D721Med (cell line): Measurements from ENCODE around the gene MACROH2A1.

ENCODE experiments used
- DNase-seq: peaks from one replicate; pipeline ENCODE4 v3.0.0; 2011; ENCODE audit warnings: low spot score; ENCODE audit not compliant: insufficient read length
- FAIRE-seq: peaks from 2 replicates; lab custom pipeline; 2011; peaks lifted over from hg19 to GRCh38; lab: Jason Lieb, UNC
- TF ChIP-seq, protein P1 (sequence below): IDR thresholded peaks from 2 replicates; pipeline ENCODE4 v1.5.1; 2012; ENCODE audit warnings: mild to moderate bottlenecking, control low read depth; ENCODE audit not compliant: insufficient read depth; ENCODE audit errors: missing control alignments

Gene MACROH2A1

DNA sequence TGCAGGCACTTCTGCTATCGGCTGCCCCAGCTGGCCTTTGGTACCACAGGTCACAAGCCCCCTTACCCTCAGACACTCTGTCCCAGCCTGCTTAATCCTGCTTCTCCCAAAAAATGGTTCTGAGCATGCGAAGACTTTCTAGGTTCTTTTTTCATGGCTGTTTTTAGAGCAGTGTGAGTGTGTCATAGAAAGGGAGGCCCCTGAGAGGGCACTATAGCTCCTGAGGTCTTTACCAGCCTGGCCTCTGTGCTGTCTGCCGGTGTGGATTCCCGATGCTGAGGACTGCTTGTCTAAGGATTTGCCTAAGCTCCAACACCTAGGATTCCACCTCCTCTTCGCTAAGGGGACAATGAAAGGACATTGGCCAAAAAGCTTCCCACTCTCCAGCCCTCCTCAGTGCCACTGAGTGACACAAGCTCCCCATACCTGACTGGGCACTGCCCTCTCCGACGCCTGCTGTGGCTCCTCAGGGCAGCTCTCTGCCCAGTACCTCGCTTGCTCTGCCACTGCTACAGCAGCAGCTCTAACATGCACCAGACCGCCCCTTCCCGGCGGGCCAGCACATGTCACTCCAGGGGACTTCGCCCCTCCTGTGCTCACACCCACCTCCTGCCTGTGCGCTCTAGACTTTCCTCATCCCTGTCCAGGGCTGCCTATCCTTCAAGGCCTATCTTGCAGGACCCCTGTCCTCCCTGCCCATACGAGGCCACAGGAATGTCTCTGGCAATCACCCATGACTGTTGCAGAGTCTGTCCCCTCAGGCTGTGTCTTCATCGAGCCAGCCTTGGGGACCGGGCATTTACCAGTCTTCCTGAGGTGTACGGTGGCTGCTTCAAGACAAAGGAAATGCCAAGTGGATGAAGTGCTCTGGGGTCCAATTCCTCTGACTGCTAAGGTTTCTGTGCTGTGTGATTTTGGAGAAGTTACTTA is 21.0 kb downstream of the MACROH2A1 start:
- DNase-seq (no peak), FAIRE-seq (no peak)
- TF ChIP-seq, protein P1, sequence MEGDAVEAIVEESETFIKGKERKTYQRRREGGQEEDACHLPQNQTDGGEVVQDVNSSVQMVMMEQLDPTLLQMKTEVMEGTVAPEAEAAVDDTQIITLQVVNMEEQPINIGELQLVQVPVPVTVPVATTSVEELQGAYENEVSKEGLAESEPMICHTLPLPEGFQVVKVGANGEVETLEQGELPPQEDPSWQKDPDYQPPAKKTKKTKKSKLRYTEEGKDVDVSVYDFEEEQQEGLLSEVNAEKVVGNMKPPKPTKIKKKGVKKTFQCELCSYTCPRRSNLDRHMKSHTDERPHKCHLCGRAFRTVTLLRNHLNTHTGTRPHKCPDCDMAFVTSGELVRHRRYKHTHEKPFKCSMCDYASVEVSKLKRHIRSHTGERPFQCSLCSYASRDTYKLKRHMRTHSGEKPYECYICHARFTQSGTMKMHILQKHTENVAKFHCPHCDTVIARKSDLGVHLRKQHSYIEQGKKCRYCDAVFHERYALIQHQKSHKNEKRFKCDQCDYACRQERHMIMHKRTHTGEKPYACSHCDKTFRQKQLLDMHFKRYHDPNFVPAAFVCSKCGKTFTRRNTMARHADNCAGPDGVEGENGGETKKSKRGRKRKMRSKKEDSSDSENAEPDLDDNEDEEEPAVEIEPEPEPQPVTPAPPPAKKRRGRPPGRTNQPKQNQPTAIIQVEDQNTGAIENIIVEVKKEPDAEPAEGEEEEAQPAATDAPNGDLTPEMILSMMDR = no peak

DNA sequence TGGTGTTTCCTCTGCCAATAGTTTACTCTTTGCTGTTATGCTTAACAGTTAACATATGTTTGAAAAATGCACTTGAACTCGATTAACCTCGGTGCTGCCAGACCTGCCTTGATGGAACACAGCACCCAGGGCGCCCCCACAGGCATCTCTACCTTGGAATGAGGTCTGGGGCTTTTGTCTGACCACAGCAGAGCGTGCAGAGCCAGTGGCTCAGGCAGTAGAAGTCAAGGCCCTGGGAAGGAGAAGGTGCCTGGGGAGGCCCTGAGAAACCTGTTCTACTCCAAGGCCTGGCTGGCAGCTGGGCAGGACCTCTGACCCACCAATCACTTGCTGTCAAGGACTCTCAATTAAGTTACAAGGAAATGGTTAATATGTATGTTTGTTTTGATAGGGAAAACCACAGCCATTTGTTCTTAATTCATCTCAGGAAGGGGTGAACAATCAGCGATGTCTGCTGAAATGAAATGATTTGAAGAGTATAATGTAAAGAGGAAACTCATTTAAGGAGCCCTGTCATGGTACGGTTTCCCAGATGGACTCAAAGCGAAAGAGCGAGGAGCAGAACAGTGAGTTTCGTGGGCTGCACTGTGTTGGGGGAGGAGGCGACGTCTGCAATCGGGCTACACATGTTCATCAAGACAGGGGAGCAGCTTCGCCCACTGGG is 21.9 kb downstream of the MACROH2A1 start:
- FAIRE-seq (no peak), DNase-seq (no peak)
- TF ChIP-seq, protein P1 = no peak

DNA sequence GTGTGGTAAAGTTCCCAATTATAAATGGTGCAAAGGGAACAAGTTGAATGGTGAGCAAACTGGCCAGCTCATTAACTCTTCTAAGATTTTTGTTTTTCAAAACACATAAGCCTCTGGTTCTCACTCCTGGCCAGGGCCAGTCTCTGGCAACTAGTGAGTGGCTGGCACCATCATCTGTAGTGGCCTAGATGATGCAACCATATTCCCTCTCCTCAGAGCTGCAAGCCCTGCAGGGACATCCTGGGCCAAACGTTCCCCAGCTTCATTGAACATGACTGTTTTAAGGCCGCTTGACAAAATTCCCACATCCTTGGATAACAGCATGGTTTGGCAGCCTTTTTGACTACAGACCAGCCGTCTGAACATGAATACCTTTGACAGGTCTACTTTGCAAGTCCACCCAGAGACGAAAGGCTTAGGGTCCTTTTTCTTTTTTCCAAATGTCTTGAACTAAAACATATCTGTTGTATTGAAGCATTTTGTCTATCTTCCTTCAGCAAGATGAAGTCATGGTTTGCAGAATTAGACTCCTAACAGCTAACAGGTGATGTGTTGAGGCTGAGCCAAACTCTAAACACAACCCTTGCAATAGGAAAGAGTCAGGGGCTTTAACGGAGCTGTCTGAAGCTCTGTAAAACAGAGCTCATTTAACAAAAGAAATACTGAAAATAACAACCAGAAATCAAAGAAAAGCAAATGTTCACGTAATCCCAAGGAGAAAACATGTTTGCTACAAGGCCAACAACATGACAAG is 23.8 kb downstream of the MACROH2A1 start:
- TF ChIP-seq, protein P1 = no peak
- no peak for DNase-seq
- FAIRE-seq = no peak

DNA sequence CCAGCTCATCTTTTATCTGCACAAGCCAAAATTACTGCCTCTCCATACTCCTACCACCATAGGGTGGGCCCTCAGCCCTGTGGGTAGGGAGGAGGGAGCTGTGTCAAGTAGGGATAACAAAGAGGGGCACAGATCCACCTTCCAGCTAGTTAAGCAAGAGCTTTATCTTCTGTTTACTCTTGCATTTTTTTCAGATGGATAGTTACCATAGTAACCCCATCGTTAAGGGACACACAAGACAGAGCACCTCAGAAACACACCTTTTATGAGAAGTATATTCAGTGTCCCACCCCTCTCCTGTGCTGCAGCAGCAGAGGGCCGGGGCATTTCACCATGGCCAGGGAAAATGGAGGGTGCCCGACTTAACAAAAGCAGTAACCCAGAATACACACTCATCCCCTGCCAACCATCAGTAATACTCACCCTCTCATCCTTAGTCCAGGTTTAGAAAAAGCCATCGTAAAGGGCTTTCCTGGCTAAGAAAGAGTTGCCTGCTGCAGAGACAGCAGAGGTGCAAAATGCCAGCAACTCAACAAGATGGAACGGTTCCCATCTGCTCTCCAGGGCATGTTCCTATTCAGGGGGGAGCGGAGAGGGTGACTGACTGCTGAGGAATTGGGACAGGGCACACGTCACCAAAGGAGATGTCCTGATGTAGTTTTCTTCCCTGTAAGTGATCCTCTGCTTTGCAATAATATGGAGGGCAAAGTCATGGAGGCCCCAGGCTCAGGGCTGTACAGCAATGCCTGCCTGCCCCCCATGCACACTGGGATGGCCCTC is 25.1 kb downstream of the MACROH2A1 start:
- TF ChIP-seq, protein P1 = no peak
- FAIRE-seq = no peak
- no peak for DNase-seq

DNA sequence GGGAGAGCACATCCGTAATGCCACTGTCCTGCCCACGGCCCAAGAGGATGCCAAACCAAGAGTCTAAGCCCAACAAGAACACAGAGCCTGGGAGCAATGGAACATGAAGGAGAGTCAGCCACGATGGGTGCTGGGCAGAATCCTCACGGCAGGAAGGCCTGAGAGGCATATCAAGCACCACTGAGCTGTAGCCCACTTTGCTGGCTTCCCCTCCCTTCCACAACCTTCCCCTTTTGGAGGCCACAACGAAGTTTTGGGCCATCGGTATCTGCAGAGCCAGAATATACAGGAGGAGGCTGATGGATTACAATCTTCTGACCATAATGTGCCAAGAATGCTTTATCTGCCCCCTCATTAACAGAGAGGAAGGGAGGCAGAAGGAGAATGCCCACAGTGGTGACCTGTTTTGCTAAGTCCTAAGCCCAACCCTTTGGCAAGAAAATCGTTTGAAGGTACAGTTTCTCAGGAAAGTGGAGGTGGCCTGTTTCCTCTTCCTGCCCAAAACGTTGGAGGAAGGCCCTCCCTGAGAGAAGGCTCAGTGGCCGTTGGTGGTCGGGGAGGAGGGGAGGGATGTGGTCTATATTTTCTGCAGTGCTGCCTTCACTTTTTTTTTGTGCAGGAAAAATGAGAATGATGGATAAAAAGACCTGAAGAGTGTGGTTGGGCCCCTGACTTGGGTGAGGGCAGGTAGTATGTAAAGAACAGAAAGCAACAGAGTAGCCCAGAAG is 26.2 kb downstream of the MACROH2A1 start:
- FAIRE-seq (no peak), DNase-seq (no peak)
- TF ChIP-seq, protein P1 = no peak
